ENCODE measurements around the gene FLT4.

GRCh38 chr5:180647941-180648500 lies 1.4 kb downstream of the FLT4 start:
- no peak for TF ChIP-seq POLR2A (IDR thresholded peaks at IDR 0.05)
- no peak for TF ChIP-seq CTCF (IDR thresholded peaks at IDR 0.05)

All from ovary (tissue), 3 donors.